HAP-1 (cell line): ENCODE results near the gene MGMT.

Source experiments
- DNase-seq, 2 experiments: peaks; one replicate each; pipeline ENCODE4 v3.0.0-alpha.2; 2016 to 2020; ENCODE audit warnings: low spot score in 2 of 2
- H3K27me3 ChIP-seq: fragments of 250-450 bp; sonication (Bioruptor Pico); 2 replicates; pipeline ENCODE4 v1.5.1; 2020; ENCODE audit warnings: low read depth, mild to moderate bottlenecking, moderate library complexity
- H3K36me3 ChIP-seq: fragments of 250-450 bp; sonication (Bioruptor Pico); replicated peaks from 2 replicates; pipeline ENCODE4 v1.5.1; 2020; ENCODE audit warnings: mild to moderate bottlenecking
- H3K4me1 ChIP-seq: fragments of 250-450 bp; sonication (Bioruptor Pico); 2 replicates; pipeline ENCODE4 v1.5.1; 2020; ENCODE audit warnings: mild to moderate bottlenecking
- H3K4me3 ChIP-seq: fragments of 250-450 bp; sonication (Bioruptor Pico); 2 replicates; pipeline ENCODE4 v1.5.1; 2020; ENCODE audit warnings: mild to moderate bottlenecking, moderate library complexity
- H3K9me3 ChIP-seq: fragments of 250-450 bp; sonication (Bioruptor Pico); 2 replicates; pipeline ENCODE4 v1.5.1; 2020; ENCODE audit warnings: mild to moderate bottlenecking, moderate library complexity
- in situ Hi-C: fragments of 300-500 bp; cut with MboI; formaldehyde crosslinking; loops from 3 replicates; pipeline ENCODE4 v1.14.3; 2020; ENCODE audit warnings: low sequenced_read_pairs, inconsistent platforms, mixed read lengths

MGMT gene

GRCh38 chr10:129491123-129491734 is 24.2 kb downstream of the MGMT start:
- no peak for DNase-seq
- no peaks in the 10 kb centered on the region for H3K27me3 ChIP-seq
- H3K36me3 ChIP-seq = no peaks in the 10 kb centered on the region
- no peak overlapping the region for H3K4me3 ChIP-seq
- in situ Hi-C loops = no loop called here
- no peaks in the 10 kb centered on the region for H3K4me1 ChIP-seq
- H3K9me3 ChIP-seq = peaks cover 7% of the 10 kb centered on the region

GRCh38 chr10:129494176-129494575 is 27.1 kb downstream of the MGMT start:
- no peaks in the 10 kb centered on the region for H3K4me1 ChIP-seq
- H3K27me3 ChIP-seq = no peaks in the 10 kb centered on the region
- in situ Hi-C loops = no loop called here
- H3K4me3 ChIP-seq = no peak overlapping the region
- no peaks in the 10 kb centered on the region for H3K36me3 ChIP-seq
- peaks cover 7% of the 10 kb centered on the region for H3K9me3 ChIP-seq
- DNase-seq = no peak

- H3K4me3 ChIP-seq = no peak overlapping the region
- peaks cover 6% of the 10 kb centered on the region for H3K9me3 ChIP-seq
- no peaks in the 10 kb centered on the region for H3K36me3 ChIP-seq
- no peak for DNase-seq
- H3K27me3 ChIP-seq = no peaks in the 10 kb centered on the region
- in situ Hi-C loops = no loop called here
- no peaks in the 10 kb centered on the region for H3K4me1 ChIP-seq
Measured at GRCh38 chr10:129494740-129495139, 27.7 kb downstream of the MGMT start.

DNA sequence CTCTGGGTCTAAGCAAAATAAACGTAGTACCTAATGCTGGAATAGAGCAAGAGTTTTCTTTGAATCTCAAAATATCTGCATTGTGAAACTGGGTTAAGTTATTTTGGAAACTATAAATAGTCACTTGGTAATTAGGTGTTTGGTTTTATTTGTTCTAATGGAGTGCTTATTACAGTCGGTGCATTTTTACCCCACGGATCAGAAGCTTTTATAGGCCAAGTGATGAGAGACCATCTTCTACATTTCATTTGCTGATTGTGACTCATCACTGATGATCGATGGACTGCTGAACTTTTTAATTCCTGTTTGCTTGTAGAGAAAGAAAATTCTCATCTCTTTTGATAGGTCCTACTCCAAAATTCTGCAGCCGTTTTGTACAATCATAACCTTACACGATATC is 28.2 kb downstream of the MGMT start:
- in situ Hi-C loops = no loop called here

GRCh38 chr10:129495698-129496097 is 28.7 kb downstream of the MGMT start:
- H3K4me1 ChIP-seq = no peaks in the 10 kb centered on the region
- no peaks in the 10 kb centered on the region for H3K27me3 ChIP-seq
- no peaks in the 10 kb centered on the region for H3K36me3 ChIP-seq
- in situ Hi-C loops = no loop called here
- DNase-seq = no peak
- no peak overlapping the region for H3K4me3 ChIP-seq
- H3K9me3 ChIP-seq = peaks cover 5% of the 10 kb centered on the region

More for the DNA sequence above, 28.2 kb downstream of the MGMT start:
- DNase-seq = no peak
- H3K4me3 ChIP-seq = no peak overlapping the region
- no peaks in the 10 kb centered on the region for H3K36me3 ChIP-seq
- no peaks in the 10 kb centered on the region for H3K4me1 ChIP-seq
- peaks cover 5% of the 10 kb centered on the region for H3K9me3 ChIP-seq
- no peaks in the 10 kb centered on the region for H3K27me3 ChIP-seq

GRCh38 chr10:129497013-129497412 is 30.0 kb downstream of the MGMT start:
- Histone ChIP-seq H3K27me3 (no peaks in the 10 kb centered on the region), H3K9me3 (no peaks in the 10 kb centered on the region; the same call in 1 of the 2 replicates), H3K4me3 (no peak overlapping the region), H3K36me3 (no peaks in the 10 kb centered on the region), H3K4me1 (no peaks in the 10 kb centered on the region)
- in situ Hi-C loops = no loop called here
- DNase-seq = no peak

DNA sequence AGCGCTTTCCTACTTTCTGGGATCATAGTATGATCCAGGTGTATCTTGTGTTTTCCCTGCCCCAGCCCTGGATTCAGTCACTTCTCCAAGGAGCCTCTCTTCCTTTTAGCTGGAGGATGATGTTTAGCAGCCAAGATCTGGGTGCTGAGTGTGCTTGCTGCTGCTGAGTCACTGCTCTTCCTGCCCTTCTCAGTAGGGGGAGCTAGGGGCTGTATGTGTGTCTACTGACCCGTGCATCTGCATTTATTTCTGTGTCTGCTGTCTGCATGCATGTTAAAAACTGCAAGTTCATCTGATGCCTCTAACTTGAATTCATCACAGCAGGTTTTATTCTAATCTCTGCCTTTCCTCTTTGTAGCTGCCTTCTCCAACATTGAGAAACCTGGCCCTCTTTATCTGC is 31.6 kb downstream of the MGMT start:
- Histone ChIP-seq H3K4me3 (no peak overlapping the region), H3K36me3 (no peaks in the 10 kb centered on the region), H3K4me1 (no peaks in the 10 kb centered on the region), H3K27me3 (no peaks in the 10 kb centered on the region), H3K9me3 (no peaks in the 10 kb centered on the region)
- no peak for DNase-seq
- in situ Hi-C loops = no loop called here

GRCh38 chr10:129500617-129501339 is 33.7 kb downstream of the MGMT start:
- DNase-seq = no peak
- H3K9me3 ChIP-seq = no peaks in the 10 kb centered on the region
- H3K4me3 ChIP-seq = no peak overlapping the region
- no peaks in the 10 kb centered on the region for H3K4me1 ChIP-seq
- in situ Hi-C loops = no loop called here
- H3K27me3 ChIP-seq = no peaks in the 10 kb centered on the region
- H3K36me3 ChIP-seq = no peaks in the 10 kb centered on the region

GRCh38 chr10:129501652-129502436 is 34.8 kb downstream of the MGMT start:
- Histone ChIP-seq H3K4me3 (no peak overlapping the region), H3K9me3 (no peaks in the 10 kb centered on the region), H3K4me1 (no peaks in the 10 kb centered on the region), H3K36me3 (no peaks in the 10 kb centered on the region), H3K27me3 (no peaks in the 10 kb centered on the region)
- no peak for DNase-seq
- in situ Hi-C loops = no loop called here

DNA sequence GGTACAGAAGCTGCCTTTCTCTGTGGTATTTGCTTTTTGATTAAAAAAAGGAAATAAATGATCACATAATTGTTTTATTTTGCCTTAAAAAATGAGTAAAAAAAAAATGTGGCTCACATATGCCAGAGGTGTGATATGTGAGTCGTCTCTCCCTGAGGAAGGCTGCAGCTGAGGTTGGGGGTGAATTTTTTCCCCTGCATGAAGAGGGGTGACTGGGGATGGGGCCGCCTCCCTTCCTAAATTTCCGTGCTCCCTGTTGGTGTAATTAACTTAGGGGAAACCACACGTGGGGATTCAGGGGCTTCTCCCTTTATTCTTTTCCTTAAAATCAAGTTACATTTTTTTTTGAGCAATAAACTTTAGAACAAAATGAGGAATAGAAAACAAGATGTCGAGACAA is 35.4 kb downstream of the MGMT start:
- no peak for DNase-seq
- H3K9me3 ChIP-seq = no peaks in the 10 kb centered on the region
- no peaks in the 10 kb centered on the region for H3K4me1 ChIP-seq
- H3K36me3 ChIP-seq = no peaks in the 10 kb centered on the region
- in situ Hi-C loops = no loop called here
- no peaks in the 10 kb centered on the region for H3K27me3 ChIP-seq
- H3K4me3 ChIP-seq = no peak overlapping the region

GRCh38 chr10:129505500-129506075 is 38.5 kb downstream of the MGMT start:
- Histone ChIP-seq H3K4me3 (no peak overlapping the region), H3K36me3 (no peaks in the 10 kb centered on the region), H3K9me3 (no peaks in the 10 kb centered on the region), H3K27me3 (no peaks in the 10 kb centered on the region), H3K4me1 (no peaks in the 10 kb centered on the region)
- no peak for DNase-seq
- in situ Hi-C loops = no loop called here

- H3K4me3 ChIP-seq = no peak overlapping the region
- in situ Hi-C loops = no loop called here
- no peaks in the 10 kb centered on the region for H3K36me3 ChIP-seq
- no peaks in the 10 kb centered on the region for H3K27me3 ChIP-seq
- no peaks in the 10 kb centered on the region for H3K4me1 ChIP-seq
- no peak for DNase-seq
- no peaks in the 10 kb centered on the region for H3K9me3 ChIP-seq
Measured at GRCh38 chr10:129506101-129506797, 39.2 kb downstream of the MGMT start.

DNA sequence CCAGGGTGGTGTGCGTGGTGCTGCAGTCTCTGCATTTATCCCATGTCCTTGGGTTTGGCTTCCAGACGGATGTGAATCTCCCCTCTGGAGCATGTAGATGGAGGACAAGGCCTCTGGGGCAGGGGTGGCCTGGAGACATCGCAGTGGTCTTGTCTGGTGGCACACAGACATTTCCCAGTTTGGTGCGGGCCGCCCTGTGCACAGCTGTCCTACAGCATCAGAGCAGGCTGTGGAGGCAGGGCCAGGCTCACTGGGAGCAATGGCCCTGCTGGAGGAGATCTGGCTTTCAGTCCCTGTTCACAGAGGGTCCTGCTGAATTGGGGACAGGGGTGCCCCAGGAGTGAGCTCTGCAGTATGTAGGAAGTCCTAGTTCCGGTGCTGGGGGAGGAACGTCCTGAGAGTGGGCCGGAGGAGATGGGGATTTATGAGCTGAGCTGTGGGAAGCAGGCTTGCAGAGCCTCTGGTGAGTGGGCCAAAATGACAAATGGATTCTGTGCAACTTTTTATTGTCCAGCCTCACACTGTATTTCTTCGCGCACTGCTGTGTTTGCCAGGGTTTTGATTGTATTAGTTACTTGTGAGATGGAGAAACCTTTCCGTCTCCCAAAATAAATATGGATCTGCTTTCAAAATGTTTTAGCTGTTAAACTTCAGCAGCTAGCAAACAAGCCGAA is 40.3 kb downstream of the MGMT start:
- Histone ChIP-seq H3K36me3 (no peaks in the 10 kb centered on the region), H3K4me1 (no peaks in the 10 kb centered on the region), H3K27me3 (no peaks in the 10 kb centered on the region), H3K4me3 (no peak overlapping the region), H3K9me3 (no peaks in the 10 kb centered on the region)
- no peak for DNase-seq
- in situ Hi-C loops = no loop called here
